Ishikawa (cell line): ENCODE measurements around the gene ERVW-1.

Source experiments
- CREB1 ChIP-seq: IDR thresholded peaks from 2 replicates; pipeline ENCODE4 v1.6.1; 2012; ENCODE audit warnings: low read depth
- FOXM1 ChIP-seq: IDR thresholded peaks from 2 replicates; pipeline ENCODE4 v1.6.1; 2012; ENCODE audit warnings: low read depth, borderline replicate concordance
- MAX ChIP-seq: IDR thresholded peaks from 2 replicates; pipeline ENCODE4 v1.6.1; 2012
- RAD21 ChIP-seq: IDR thresholded peaks from 2 replicates; pipeline ENCODE4 v1.6.1; 2012; ENCODE audit warnings: low read depth
- REST ChIP-seq: IDR thresholded peaks from 2 replicates; pipeline ENCODE4 v1.6.1; 2012; ENCODE audit warnings: low read depth, mild to moderate bottlenecking

GRCh38 chr7:92456236-92456635 lies 21.5 kb downstream of the ERVW-1 start:
- TF ChIP-seq REST (no peak), RAD21 (no peak), FOXM1 (no peak), MAX (no peak), CREB1 (no peak)
